ENCODE measurements around the gene DSTYK.
"Not testable (repeated sequence)": the region's sequence is repeated elsewhere in the genome, so short reads cannot be mapped to it uniquely, and the experiment has no call there.

DSTYK gene

DNA sequence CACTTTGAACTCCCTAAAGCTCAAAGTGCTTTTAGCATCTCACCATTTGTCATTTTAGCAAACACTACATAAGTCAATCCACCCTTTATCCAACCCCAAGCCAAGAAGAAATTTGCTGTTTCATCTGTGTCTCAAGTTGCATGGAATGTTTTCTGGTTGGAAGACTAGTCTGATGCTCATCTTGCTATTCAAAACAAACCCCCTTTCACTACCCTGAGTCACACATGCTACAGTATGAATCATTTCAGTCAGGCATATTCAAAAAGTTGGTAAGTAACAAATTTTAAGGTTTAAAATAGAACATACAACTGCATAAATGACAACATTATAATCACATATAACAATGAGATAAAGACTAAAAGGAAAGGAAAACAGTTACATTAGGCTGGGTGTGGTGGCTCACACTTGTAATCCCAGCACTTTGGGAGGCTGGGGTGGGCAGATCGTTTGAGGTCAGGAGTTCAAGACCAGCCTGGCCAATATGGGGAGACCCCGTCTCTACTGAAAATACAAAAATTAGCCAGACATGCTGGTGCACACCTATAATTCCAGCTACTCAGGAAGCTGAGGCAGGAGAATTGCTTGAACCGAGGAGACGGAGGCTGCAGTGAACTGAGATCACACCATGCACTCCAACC lies 38.7 kb downstream of the DSTYK start:
- peak; percentile 28 for DNase-seq (ENCODE audit: low spot score)

DNA sequence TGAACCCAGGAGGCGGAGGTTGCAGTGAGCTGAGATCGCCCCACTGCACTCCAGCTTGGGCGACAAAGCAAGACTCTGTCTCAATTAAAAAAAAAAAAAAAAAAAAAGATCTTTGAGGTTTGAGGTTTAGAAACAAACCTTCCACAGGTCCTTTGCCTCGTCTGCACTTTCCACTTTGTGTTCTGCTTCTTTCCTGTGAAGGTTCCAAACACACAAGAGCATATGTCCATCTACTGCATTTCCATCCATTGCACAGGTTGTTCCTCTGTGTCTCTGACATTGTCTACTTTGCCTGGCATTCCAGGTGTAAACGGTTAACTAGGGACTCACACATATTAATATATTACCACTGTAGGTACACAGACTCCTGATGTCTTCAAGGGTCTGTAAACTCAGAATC lies 40.1 kb downstream of the DSTYK start:
- no peak for DNase-seq (ENCODE audit: low spot score)

GRCh38 chr1:205170532-205171269 lies 40.8 kb downstream of the DSTYK start:
- no peak for DNase-seq (ENCODE audit: low spot score)

- no peak for DNase-seq (ENCODE audit: low spot score)
These were observed 42.3 kb downstream of the DSTYK start for GRCh38 chr1:205169248-205169647.

- no peak for DNase-seq (ENCODE audit: low spot score)
These were observed 43.2 kb downstream of the DSTYK start for GRCh38 chr1:205168291-205168690.

GRCh38 chr1:205162301-205162700 lies 49.2 kb downstream of the DSTYK start:
- DNase-seq (ENCODE audit: low spot score): no peak

- DNase-seq (ENCODE audit: low spot score): no peak
These were observed 50.4 kb downstream of the DSTYK start for GRCh38 chr1:205161076-205161475.

DNA sequence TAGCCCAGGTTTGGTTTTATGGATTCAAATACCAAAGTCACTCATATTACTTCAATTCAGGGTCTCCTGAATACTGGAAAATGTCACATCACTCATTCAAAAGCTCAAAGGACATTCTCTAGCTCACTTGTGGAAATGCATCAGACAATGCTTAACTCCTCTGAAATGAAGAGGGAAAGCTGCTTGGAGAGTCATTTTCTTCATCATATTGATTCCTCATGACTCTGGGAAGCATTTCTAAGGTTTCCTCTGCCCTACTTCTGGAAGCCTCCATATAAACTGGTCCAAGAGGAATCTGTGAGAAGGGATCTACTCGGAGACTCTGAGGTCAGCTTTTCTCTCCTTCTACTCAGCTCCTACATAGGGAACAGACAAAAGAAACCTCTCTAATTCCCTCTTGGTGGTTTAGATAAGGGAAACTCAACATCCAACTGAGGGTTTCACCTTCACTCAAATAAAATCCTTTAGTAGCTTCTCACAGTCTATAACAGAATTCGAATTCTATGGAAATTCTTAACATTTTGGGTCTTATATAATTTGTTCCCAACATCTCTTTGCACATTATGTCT lies 53.4 kb downstream of the DSTYK start:
- DNase-seq (ENCODE audit: low spot score): no peak

DNA sequence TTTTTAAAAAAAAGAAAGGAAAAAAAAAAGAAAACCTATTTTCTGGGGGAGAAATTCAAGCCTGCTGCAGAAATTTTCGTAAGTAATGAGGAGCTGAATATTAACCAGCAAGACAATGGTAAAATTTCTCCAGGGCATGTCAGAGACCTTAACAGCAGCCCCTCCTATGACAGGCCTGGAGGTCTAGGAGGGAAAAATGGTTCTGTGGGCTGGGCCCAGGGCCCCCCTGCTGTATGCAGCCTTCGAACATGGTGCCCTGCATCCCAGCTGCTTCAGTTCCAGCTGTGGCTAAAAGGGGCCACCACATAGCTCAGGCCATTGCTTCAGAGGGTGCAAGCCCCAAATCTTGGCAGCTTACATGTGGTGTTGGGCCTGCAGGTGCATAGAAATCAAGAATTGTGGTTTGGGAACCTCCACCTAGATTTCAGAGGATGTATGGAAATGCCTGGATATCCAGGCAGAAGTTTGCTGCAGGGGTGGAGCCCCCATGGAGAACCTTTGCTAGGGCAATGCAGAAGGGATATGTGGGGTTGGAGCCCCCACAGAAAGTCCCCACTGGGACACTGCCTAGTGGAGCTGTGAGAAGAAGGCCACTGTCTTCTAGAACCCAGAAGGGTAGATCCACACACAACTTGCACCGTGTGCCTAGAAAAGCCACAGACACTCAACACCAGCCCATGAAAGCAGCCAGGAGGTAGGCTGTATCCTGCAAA lies 55.7 kb downstream of the DSTYK start:
- not testable (repeated sequence) for DNase-seq (ENCODE audit: low spot score)

DNA sequence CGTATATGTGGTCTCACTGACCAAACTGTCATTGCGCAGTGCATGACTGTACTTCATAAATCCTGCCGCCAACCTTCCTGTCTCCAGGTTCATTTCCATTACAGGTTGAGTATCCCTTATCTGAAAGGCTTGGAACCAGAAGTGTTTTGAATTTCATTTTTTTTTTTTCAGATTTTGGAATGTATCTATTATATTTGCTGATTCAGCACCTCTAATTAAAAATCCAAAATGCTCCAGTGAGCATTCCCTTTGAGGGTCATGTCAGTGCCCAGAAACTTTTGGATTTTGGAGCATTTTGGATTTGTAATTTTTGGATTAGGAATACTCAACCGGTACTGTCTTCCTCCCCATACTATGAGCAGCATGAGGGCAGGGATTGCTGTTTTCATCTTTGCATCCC lies 59.0 kb downstream of the DSTYK start:
- DNase-seq (ENCODE audit: low spot score): no peak

DNA sequence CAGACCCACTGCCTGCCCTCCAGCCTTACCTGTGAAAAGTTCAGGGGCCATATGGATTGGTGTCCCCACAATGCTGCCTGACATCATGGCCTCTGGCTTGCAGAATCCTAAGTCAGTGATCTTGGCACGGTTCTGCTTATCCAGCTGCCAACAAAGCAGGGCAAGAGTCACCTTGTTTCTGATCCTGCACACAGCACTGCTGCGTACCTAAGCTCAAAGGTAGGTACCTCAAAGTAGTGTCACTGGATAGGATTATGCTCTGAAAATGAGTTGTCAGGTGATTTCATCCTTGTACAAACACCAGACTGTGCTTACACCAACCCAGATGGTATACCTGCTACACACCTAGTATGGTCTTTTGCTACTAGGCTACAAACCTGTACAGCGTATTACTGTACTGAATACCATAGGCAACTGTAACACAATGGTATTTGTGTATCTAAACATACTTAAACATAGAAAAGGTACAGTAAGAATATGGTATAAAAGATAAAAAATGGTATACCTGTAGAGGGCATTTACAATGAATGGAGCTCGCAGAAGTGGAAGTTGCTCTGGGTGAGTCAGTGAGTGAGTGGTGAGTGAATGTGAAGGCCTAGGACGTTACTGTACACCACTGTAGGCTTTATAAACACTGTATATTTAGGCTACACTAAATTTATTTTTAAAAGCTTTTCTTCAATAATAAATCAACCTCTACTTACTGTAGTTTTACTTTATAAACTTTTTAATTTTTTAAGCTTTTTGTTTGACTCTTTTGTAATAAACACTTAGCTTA lies 60.7 kb downstream of the DSTYK start:
- no peak for DNase-seq (ENCODE audit: low spot score)

DNA sequence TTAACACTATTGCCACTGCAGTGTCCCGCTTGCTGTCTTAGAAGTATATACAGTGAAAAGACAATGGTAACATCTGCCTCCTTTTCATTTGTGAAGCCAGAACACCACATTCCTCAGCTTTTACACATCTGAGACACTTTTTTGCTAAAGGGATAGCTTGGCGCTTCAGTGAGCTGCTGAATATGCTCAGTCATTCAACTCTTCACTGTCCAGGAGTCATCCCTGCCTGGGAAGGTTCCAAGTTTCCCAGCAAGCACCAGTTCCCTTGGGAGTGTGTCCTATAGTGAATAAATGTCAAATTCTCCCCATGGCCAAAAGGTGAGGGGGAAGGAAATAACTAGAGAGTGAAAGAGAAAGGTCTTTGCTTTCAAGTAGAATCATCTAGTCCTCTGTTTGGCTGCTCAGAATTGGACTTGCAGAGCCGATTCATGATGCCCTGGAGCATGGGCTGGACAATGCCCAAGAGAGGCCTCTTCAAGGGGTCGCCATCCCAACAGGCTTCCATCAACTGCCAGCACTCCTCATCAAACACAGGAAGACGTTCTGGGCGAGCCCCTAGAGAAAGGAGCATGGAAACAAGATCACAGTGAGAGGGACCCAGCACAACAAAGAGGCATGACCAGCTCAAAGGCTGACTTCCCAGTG lies 64.2 kb downstream of the DSTYK start:
- DNase-seq (ENCODE audit: low spot score): no peak

GRCh38 chr1:205144751-205145150 lies 66.8 kb downstream of the DSTYK start:
- DNase-seq (ENCODE audit: low spot score): no peak

DNA sequence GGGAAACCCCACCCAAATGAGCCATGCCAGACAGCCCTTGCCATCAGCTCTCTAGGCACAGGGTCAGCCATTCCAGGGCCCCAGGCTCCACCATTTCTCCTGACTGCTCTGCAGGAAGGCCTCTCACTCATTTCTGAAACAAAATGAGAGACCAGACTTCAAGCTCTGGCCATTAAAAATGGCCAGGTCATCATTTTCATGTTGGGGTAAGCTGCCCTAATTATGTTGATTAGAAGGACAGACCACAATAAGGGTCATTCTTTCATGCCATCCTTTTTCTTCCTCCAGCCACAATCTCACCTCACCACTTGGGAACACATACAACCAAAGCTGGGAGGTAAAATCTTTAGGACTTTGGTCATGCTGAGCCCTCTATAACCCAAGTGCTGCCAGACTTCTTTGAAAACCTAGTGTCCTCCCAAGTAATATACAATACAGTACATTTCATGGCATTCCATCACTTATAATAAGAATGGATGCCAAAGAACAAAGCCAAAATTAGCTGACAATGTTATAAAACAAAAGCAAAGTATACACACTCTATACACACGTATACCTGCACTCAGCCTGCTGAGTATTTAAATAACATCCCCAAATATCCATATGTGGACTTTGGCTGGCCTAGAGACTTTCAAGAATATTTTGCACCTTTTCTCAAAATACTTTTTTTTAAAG lies 67.3 kb downstream of the DSTYK start:
- no peak for DNase-seq (ENCODE audit: low spot score)

- no peak for DNase-seq (ENCODE audit: low spot score)
These were observed 69.4 kb downstream of the DSTYK start for GRCh38 chr1:205142102-205142469.

GRCh38 chr1:205141236-205142101 lies 70.0 kb downstream of the DSTYK start:
- DNase-seq (ENCODE audit: low spot score): peak; percentile 68

DNA sequence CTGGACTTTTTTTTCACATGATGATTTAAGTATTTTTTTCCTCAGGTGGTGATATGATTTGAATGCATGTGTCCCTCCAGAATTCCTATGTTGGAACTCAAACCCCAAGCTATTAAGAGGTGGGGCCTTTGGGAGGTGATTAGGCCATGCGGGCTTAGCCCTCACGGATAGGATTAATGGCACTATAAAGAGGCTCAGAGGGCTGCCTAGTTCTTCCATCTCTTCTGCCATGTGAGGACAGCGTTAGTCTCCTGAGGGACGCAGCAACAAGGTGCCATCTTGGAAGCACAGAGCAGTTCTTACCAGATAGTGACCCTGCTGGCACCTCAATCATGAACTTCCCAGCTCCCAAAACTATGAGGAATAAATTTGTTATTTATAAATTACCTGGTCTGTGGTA lies 71.4 kb downstream of the DSTYK start:
- DNase-seq (ENCODE audit: low spot score): no peak

GRCh38 chr1:205137901-205138300 lies 73.6 kb downstream of the DSTYK start:
- DNase-seq (ENCODE audit: low spot score): no peak

DNA sequence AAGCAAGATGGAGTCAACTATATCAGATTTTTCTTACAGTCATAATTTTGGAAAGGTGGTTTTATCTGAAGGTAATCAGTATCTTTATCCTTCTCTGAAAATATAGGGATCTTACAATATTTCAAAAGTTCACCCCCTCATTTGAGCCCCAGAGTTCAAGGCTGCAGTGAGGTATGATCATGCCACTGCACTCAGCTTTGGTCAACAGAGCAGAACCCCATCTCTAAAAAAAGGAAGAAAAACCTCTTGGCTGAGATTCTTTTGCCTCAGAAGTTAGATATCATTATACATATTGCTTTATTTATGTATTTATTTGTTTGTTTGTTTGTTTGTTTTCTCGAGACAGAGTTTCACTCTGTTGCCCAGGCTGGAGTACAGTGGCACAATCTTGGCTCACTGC lies 78.2 kb downstream of the DSTYK start:
- no peak for DNase-seq (ENCODE audit: low spot score)

DNA sequence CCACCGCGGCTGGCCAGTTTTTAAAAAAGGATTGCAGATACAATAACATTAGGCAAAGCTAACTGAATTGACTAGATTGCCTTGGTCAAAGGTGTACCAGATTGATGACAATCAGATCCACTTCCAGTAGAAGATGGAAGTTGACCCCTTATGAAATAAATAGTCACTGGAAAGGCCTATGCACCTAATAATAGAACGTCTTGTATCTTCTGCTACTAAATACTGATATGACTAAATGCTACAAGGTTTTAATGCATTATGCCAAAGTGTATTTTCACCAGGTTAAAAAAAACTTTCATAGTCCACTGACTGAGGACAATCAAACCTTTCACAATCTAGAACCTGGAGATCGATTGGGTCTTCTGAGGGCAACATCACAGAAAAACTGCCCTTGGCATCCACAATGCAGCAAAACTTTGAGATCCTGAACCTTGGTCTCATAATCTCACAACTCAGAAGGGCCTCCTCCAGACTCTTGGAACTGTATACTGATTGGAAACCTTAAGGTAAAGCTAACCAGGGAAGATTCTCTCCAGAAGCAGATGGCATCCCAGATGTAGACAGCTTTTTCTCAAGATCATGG lies 82.0 kb downstream of the DSTYK start:
- DNase-seq (ENCODE audit: low spot score): no peak
